Natural killer cell (primary cell): ENCODE results near the gene DOLPP1. TPM values are rescaled to one million over a fixed set of nuclear protein-coding genes. Genes with fewer than 3 reads are reported as not detected.

Experiments
- ATAC-seq, 3 donors: fragments of 150-1000 bp in 2 of 3; fragments of 200-7000 bp in 1 of 3; cut with Tn5 transposase; 1 replicate in 1 of 3; 2 replicates in 2 of 3; pipeline ENCODE4 v1.10.0; 2021; ENCODE audit warnings: mild to moderate bottlenecking in 2 of 3, moderate library complexity in 2 of 3
- DNase-seq, 2 donors: peaks; one replicate each; pipeline versions ENCODE4 v3.0.0 to v3.0.0-alpha.2; 2013 to 2021; ENCODE audit warnings: mixed read lengths in 1 of 2
- H3K27ac ChIP-seq: one replicate; pipeline ENCODE4 v1.5.1; 2013; ENCODE audit warnings: mild to moderate bottlenecking, low read length
- H3K27me3 ChIP-seq: one replicate; pipeline ENCODE4 v1.6.1; 2013; ENCODE audit warnings: low read length; ENCODE audit not compliant: control insufficient read depth, insufficient read depth
- H3K36me3 ChIP-seq: one replicate; pipeline ENCODE4 v1.6.1; 2013; ENCODE audit warnings: low read length; ENCODE audit not compliant: control insufficient read depth, insufficient read depth
- H3K4me1 ChIP-seq: one replicate; pipeline ENCODE4 v1.6.1; 2013; ENCODE audit warnings: low read length; ENCODE audit not compliant: control insufficient read depth, insufficient read depth
- H3K4me3 ChIP-seq: one replicate; pipeline ENCODE4 v1.5.1; 2013; ENCODE audit warnings: low read length
- H3K9me3 ChIP-seq: one replicate; pipeline ENCODE4 v1.6.1; 2013; ENCODE audit warnings: low read length; ENCODE audit not compliant: control insufficient read depth, insufficient read depth
- H3K27ac Mint-ChIP-seq, 2 donors: one replicate each; pipeline ENCODE4 v1.8.0; 2022; ENCODE audit warnings: mild to moderate bottlenecking in 2 of 2, mixed read lengths in 2 of 2, moderate library complexity in 1 of 2
- H3K27me3 Mint-ChIP-seq, 2 donors: one replicate each; pipeline ENCODE4 v1.8.0; 2022; ENCODE audit warnings: low read depth in 2 of 2, mixed read lengths in 2 of 2
- H3K36me3 Mint-ChIP-seq: one replicate; pipeline ENCODE4 v1.8.0; 2022; ENCODE audit warnings: mixed read lengths
- H3K4me1 Mint-ChIP-seq, 2 donors: one replicate each; pipeline ENCODE4 v1.8.0; 2022; ENCODE audit warnings: mixed read lengths in 2 of 2
- H3K4me3 Mint-ChIP-seq: one replicate; pipeline ENCODE4 v1.8.0; 2022; ENCODE audit warnings: mild to moderate bottlenecking, moderate library complexity, mixed read lengths
- H3K9me3 Mint-ChIP-seq, 2 donors: one replicate each; pipeline ENCODE4 v1.8.0; 2022; ENCODE audit warnings: mixed read lengths in 2 of 2
- WGBS: methylation state at CpG from one replicate; pipeline ENCODE4 v1.1.7; 2013; ENCODE audit warnings: missing lambda C conversion rate; ENCODE audit not compliant: insufficient coverage; 5-methylcytosine and 5-hydroxymethylcytosine counted together
- intact Hi-C: fragments of 100-400 bp; cut with micrococcal nuclease; formaldehyde crosslinking; loops from one replicate; pipeline ENCODE4 v1.14.2; 2022
- total RNA-seq, 4 donors: library from RNA; stranded (reverse); fragments of 120-200 nt in 1 of 4; gene quantifications; one replicate each; pipeline versions ENCODE4 v1.2.3 to v1.2.4, GENCODE V29; 2013 to 2022
- TF ChIP-seq, protein P1 (sequence below): fragments of 200-600 bp; IDR thresholded peaks from one replicate; pipeline ENCODE4 v1.8.0; 2022; ENCODE audit warnings: antibody characterized with exemption

DOLPP1 gene
- total RNA-seq, 3 donors from 2014 or later (not counting 1 experiment from before 2014, with no cell fraction given) = 7.5 to 11.6 (median 7.8) TPM

DNA sequence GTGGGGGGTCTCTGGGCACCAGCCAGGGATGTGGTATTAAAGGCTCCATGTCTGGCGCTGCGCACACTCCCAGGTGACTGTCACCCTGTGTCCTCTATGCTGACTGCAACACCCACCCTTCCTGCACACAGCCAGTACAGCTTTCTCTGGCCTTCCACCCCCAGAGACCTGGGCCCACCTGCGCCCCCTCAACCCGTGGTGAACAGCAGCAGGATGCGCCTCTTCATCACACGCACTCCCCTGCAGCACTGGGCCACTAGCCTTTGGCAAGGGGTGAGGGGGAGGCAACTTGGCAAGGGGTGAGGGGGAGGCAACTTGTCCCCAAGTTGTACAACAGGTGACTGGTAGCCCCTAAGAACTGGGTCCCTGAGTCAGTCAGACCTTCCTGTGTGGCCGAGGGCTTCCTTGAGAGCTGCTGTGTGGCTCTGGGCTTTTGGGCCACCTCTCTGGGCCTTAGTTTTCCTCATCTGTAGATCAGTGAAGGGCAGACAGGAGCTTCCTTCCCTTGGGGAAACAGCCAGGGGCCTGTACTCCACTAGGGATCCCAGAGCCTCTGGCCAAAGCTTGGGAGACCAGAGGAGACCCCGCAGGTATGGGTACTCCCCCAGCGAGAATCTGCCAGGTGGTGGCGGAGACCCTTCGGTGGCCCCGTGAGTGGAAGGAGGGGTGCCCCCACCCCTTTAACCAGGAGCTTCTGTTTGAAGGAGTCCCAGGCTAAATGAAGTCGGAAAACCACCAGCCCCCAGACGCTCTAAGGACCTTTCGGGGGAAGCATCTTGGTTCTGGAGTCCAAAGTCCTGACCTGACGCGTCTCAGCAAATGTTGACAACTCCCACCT lies 25.2 kb downstream of the DOLPP1 start:
- no peak overlapping the region for H3K27ac ChIP-seq
- TF ChIP-seq, protein P1, sequence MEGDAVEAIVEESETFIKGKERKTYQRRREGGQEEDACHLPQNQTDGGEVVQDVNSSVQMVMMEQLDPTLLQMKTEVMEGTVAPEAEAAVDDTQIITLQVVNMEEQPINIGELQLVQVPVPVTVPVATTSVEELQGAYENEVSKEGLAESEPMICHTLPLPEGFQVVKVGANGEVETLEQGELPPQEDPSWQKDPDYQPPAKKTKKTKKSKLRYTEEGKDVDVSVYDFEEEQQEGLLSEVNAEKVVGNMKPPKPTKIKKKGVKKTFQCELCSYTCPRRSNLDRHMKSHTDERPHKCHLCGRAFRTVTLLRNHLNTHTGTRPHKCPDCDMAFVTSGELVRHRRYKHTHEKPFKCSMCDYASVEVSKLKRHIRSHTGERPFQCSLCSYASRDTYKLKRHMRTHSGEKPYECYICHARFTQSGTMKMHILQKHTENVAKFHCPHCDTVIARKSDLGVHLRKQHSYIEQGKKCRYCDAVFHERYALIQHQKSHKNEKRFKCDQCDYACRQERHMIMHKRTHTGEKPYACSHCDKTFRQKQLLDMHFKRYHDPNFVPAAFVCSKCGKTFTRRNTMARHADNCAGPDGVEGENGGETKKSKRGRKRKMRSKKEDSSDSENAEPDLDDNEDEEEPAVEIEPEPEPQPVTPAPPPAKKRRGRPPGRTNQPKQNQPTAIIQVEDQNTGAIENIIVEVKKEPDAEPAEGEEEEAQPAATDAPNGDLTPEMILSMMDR = no peak
- no peak for DNase-seq
- Mint-ChIP-seq H3K36me3 (no peaks in the 10 kb centered on the region), H3K4me1 (peaks cover 12 to 16% of the 10 kb centered on the region in 2 donors), H3K27ac (no peak overlapping the region), H3K9me3 (no peaks in the 10 kb centered on the region), H3K4me3 (peak overlapping the region; percentile 40), H3K27me3 (no peaks in the 10 kb centered on the region)
- H3K36me3 ChIP-seq = no peaks in the 10 kb centered on the region
- intact Hi-C loops = no loop called here
- no peaks in the 10 kb centered on the region for H3K9me3 ChIP-seq
- no peaks in the 10 kb centered on the region for H3K27me3 ChIP-seq
- H3K4me3 ChIP-seq = no peak overlapping the region
- 94% methylated on average over 16 of the region's 17 CpGs for WGBS
- H3K4me1 ChIP-seq = peaks cover 8% of the 10 kb centered on the region
- ATAC-seq = no peak

DNA sequence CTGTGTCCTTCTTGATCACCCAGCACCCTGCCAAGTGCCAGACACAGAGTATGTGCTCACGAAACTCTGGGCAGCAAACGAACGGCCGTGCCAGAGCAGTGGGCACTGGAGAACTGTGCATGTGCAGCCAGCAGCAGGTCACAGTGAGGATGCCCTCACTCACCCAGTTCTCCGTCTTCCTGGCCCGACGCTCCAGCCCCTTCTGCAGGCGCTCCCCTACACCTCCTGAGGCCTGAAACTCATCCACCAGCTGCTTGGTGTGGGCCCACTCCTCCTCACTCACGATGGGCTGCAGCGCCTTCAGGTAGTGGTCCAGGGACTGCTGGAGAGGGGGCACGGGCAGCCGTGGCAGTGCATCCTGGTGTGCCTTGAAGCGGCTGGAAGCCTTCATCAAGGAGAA lies 26.7 kb downstream of the DOLPP1 start:
- intact Hi-C loops = no loop called here
- ATAC-seq = no peak
- H3K4me3 ChIP-seq = no peak overlapping the region
- H3K4me1 ChIP-seq = peaks cover 19% of the 10 kb centered on the region
- Mint-ChIP-seq H3K4me1 (peaks cover 17 to 24% of the 10 kb centered on the region in 2 donors), H3K9me3 (no peaks in the 10 kb centered on the region), H3K27me3 (no peaks in the 10 kb centered on the region), H3K36me3 (no peaks in the 10 kb centered on the region), H3K4me3 (no peak overlapping the region), H3K27ac (no peak overlapping the region)
- TF ChIP-seq, protein P1 = no peak
- H3K9me3 ChIP-seq = no peaks in the 10 kb centered on the region
- DNase-seq = no peak
- 97% methylated on average over 13 of the region's 13 CpGs for WGBS
- no peaks in the 10 kb centered on the region for H3K27me3 ChIP-seq
- no peak overlapping the region for H3K27ac ChIP-seq
- no peaks in the 10 kb centered on the region for H3K36me3 ChIP-seq

DNA sequence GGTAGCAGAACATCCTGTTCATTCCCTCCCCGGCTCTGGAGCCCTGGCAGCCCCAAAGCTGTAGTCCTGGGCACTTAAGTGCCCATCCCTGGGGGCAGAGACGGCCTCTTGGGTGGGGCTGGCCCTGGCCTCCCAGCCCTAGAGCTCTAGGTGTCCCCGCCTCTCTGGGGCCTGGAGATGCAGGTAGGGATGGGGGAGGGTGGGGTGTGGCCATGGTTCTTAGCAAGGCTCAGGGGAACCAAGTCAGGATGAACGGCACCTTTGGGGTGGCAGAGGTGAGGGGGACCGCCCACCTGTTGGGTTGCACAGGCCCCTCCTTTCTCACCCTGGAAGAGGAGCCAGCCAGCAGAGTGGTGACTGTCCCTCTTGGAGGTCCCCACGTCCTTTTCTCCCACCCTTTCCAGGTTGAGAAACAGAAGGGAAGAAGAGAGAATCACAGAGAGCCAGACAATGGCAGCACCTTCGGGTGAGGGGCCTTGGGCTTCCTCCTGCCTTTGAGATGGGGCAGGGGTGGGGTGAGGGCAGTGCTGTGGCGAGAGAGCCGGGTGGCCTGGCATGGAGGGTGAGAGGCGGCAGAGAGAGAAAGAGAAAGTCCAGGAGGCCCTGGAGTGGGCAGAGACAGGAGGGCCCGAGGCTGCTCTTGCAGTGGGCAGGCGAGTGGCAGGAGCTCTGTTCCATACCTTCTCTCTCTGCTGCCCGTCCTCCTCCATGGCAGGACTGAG lies 27.3 kb downstream of the DOLPP1 start:
- peak overlapping the region; percentile 74 for H3K4me3 Mint-ChIP-seq
- ATAC-seq = no peak
- intact Hi-C loops = no loop called here

More for the DNA sequence above, 27.3 kb downstream of the DOLPP1 start:
- H3K27ac Mint-ChIP-seq = peak overlapping the region in 1 of 2 donors; percentile 92
- peaks cover 19% of the 10 kb centered on the region for H3K4me1 ChIP-seq
- no peaks in the 10 kb centered on the region for H3K27me3 Mint-ChIP-seq
- no peaks in the 10 kb centered on the region for H3K9me3 Mint-ChIP-seq
- H3K27ac ChIP-seq = no peak overlapping the region
- H3K4me1 Mint-ChIP-seq = peaks cover 17 to 24% of the 10 kb centered on the region in 2 donors
- no peaks in the 10 kb centered on the region for H3K36me3 ChIP-seq
- no peak for DNase-seq
- H3K4me3 ChIP-seq = no peak overlapping the region
- WGBS = 90% methylated on average over 13 of the region's 13 CpGs
- no peaks in the 10 kb centered on the region for H3K36me3 Mint-ChIP-seq
- no peaks in the 10 kb centered on the region for H3K27me3 ChIP-seq
- H3K9me3 ChIP-seq = no peaks in the 10 kb centered on the region
- TF ChIP-seq, protein P1 = no peak
